Right cardiac atrium (tissue), 5 donors: ENCODE measurements around the gene NR3C1. TPM values are rescaled to one million over a fixed set of nuclear protein-coding genes. Genes with fewer than 3 reads are reported as not detected.
A peak's percentile ranks its signal among the peaks of the same experiment; 100 is the strongest.

Experiments used
- ATAC-seq, 2 donors: fragments of 200-7000 bp; cut with Tn5 transposase; one replicate each; pipeline versions ENCODE4 v1.8.0 to v1.9.1; 2020; ENCODE audit warnings: moderate library complexity in 2 of 2, mild to moderate bottlenecking in 1 of 2
- DNase-seq, 3 donors: peaks; one replicate each; pipeline ENCODE4 v3.0.0-alpha.2; 2020
- H3K27ac ChIP-seq: one replicate; pipeline ENCODE4 v1.5.1; 2013; ENCODE audit warnings: mild to moderate bottlenecking, low read length, control low read depth, moderate library complexity
- H3K27me3 ChIP-seq: one replicate; pipeline ENCODE4 v1.6.1; 2013; ENCODE audit not compliant: control insufficient read depth, insufficient read depth
- H3K4me1 ChIP-seq: one replicate; pipeline ENCODE4 v1.6.1; 2013; ENCODE audit warnings: low read length; ENCODE audit not compliant: control insufficient read depth, insufficient read depth
- H3K4me3 ChIP-seq: one replicate; pipeline ENCODE4 v1.5.1; 2013; ENCODE audit warnings: low read length, control low read depth
- H3K9me3 ChIP-seq: one replicate; pipeline ENCODE4 v1.6.1; 2013; ENCODE audit warnings: low read length; ENCODE audit not compliant: control insufficient read depth
- WGBS: extraction: QIAGEN DNeasy Blood & Tissue Kit; methylation state at CpG from one replicate; pipeline ENCODE4 v1.1.7; 2013; 5-methylcytosine and 5-hydroxymethylcytosine counted together
- intact Hi-C, 4 donors: fragments of 100-400 bp; cut with DNase I; formaldehyde crosslinking; loops; one replicate each; pipeline versions ENCODE4 v1.11.0 to v1.14.0; 2022 to 2023
- polyA plus RNA-seq: library from polyadenylated mRNA; stranded (reverse); fragments of 200-250 nt; gene quantifications from one replicate; pipeline ENCODE4 v1.2.3, GENCODE V29; 2013
- total RNA-seq, 4 donors: library from RNA; stranded (reverse); fragmentation: NEBNext Ultra II Directional; extraction: Animal tissue kit (Norgen Biotek cat#: 25700); gene quantifications; one replicate each; pipeline ENCODE4 v1.2.1, GENCODE V29; 2021
- donor health status: healthy with polysubstance abuse.
- donor health status: DM: no; HTN: yes; CAD: no.
- donor health status: DM: no; HTN: no; CAD: no.
- donor health status: DM: no; HTN: yes; CAD: no; lungs with severe emphysema.
- donor health status: DM: yes; HTN: yes; CAD: no.

Gene NR3C1
- total and polyA plus RNA-seq, 5 donors: 16.5 to 66.5 (median 49.9) TPM

- WGBS: 93% methylated on average over 4 of the region's 4 CpGs
- H3K27me3 ChIP-seq: no peaks in the 10 kb centered on the region
Observed at GRCh38 chr5:143251946-143252345, 151.5 kb downstream of the NR3C1 start.

DNA sequence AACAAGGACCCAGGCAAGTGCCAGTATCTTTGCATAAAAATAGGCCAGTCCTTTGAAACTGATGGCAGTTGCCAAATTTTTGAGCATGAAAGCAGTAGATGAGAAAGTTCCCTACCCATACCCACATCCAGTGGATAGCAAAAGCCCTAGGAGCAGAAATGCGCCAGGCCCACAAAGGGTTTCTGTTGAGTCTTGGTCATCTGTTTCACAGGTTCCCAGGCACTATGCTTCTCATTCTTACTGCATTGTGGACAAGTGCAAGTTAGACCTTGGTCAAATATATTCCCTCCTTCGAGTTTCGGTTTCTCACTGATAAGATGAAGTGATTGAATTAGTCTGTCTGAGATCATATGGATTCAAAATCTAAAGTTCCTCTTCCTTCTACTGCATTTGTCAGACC lies 152.3 kb downstream of the NR3C1 start:
- H3K27ac ChIP-seq: no peak overlapping the region
- H3K27me3 ChIP-seq: no peaks in the 10 kb centered on the region
- intact Hi-C loops: no loop called here
- no peak overlapping the region for H3K4me3 ChIP-seq
- DNase-seq (no peak), ATAC-seq (no peak)
- peaks cover 4% of the 10 kb centered on the region for H3K4me1 ChIP-seq
- no peaks in the 10 kb centered on the region for H3K9me3 ChIP-seq
- 93% methylated on average over 3 of the region's 3 CpGs for WGBS

More at GRCh38 chr5:143251946-143252345, 151.5 kb downstream of the NR3C1 start:
- Histone ChIP-seq H3K4me3 (no peak overlapping the region), H3K9me3 (no peaks in the 10 kb centered on the region), H3K27ac (no peak overlapping the region), H3K4me1 (peaks cover 4% of the 10 kb centered on the region)
- DNase-seq: no peak
- no peak for ATAC-seq
- intact Hi-C loops: no loop called here

- Histone ChIP-seq H3K4me1 (peaks cover 4% of the 10 kb centered on the region), H3K27ac (no peak overlapping the region), H3K27me3 (no peaks in the 10 kb centered on the region), H3K4me3 (no peak overlapping the region), H3K9me3 (no peaks in the 10 kb centered on the region)
- intact Hi-C loops: no loop called here
- WGBS: 95% methylated on average over 2 of the region's 2 CpGs
- DNase-seq (no peak), ATAC-seq (no peak)
Observed at GRCh38 chr5:143249851-143250250, 153.6 kb downstream of the NR3C1 start.

GRCh38 chr5:143248822-143249579 lies 154.5 kb downstream of the NR3C1 start:
- no peak overlapping the region for H3K4me3 ChIP-seq
- ATAC-seq (peak; percentile 65 to 72), DNase-seq (no peak)
- intact Hi-C loops: no loop called here
- 86% methylated on average over 3 of the region's 3 CpGs for whole genome bisulfite sequencing
- no peak overlapping the region for H3K27ac ChIP-seq
- no peaks in the 10 kb centered on the region for H3K27me3 ChIP-seq
- no peaks in the 10 kb centered on the region for H3K9me3 ChIP-seq
- peaks cover 4% of the 10 kb centered on the region for H3K4me1 ChIP-seq

DNA sequence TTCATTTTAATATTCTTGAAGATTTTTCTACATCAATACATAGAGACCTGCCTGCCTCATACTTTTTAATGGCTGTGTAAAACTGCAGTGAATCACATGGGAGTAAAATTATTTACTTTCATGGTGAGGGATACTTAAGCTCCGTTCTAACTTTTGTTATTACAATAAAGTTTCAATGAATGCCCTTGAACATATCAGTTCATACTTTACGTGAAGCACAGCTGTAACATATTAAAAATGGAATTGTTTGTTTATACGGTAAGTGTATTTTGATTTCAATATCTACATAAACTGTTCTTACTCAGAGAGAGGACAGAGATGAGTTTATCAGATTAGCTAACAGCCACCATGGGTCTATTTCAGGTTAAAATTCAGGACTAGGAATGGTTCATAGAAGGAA lies 155.1 kb downstream of the NR3C1 start:
- 86% methylated on average over 3 of the region's 3 CpGs for WGBS
- ATAC-seq: no peak
- no peaks in the 10 kb centered on the region for H3K9me3 ChIP-seq

DNA sequence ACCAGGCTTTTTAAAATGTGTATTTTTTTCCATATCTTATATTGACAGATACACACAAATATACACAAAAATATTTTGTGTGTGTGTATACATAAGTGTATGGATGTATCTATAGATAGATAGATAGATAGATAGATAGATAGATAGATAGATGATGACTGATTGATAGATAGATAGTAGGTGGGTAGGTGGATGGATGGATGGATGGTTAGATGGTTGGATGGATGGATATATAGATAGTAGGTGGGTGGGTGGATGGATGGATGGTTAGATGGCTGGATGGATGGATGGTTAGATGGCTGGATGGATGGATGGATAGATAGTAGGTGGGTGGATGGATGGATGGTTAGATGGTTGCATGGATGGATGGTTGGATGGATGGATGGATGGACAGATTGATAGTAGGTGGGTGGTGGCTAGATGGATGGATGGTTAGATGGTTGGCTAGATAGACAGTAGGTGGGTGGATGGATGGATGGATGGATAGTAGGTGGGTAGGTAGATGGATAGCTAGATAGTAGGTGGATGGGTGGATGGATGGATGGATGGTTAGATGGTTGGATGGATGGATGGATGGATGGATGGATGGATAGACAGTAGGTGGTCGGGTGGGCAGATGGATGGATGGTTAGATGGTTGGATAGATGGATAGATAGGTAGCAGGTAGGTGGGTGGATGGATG lies 156.2 kb downstream of the NR3C1 start:
- Histone ChIP-seq H3K27me3 (no peaks in the 10 kb centered on the region), H3K4me1 (peaks cover 4% of the 10 kb centered on the region), H3K27ac (no peak overlapping the region), H3K9me3 (no peaks in the 10 kb centered on the region), H3K4me3 (no peak overlapping the region)
- 91% methylated on average over 1 of the region's 1 CpG for whole genome bisulfite sequencing
- DNase-seq (no peak), ATAC-seq (no peak)
- intact Hi-C loops: no loop called here

More for the DNA sequence above, 155.1 kb downstream of the NR3C1 start:
- Histone ChIP-seq H3K27me3 (no peaks in the 10 kb centered on the region), H3K4me3 (no peak overlapping the region), H3K4me1 (peaks cover 4% of the 10 kb centered on the region), H3K27ac (no peak overlapping the region)
- DNase-seq: no peak
- intact Hi-C loops: no loop called here

- intact Hi-C loops: no loop called here
- Histone ChIP-seq H3K4me3 (no peak overlapping the region), H3K9me3 (no peaks in the 10 kb centered on the region), H3K27me3 (no peaks in the 10 kb centered on the region), H3K27ac (no peak overlapping the region), H3K4me1 (peaks cover 4% of the 10 kb centered on the region)
- 86% methylated on average over 11 of the region's 11 CpGs for WGBS
- no peak for ATAC-seq
- no peak for DNase-seq
Observed at GRCh38 chr5:143245929-143246561, 157.4 kb downstream of the NR3C1 start.

DNA sequence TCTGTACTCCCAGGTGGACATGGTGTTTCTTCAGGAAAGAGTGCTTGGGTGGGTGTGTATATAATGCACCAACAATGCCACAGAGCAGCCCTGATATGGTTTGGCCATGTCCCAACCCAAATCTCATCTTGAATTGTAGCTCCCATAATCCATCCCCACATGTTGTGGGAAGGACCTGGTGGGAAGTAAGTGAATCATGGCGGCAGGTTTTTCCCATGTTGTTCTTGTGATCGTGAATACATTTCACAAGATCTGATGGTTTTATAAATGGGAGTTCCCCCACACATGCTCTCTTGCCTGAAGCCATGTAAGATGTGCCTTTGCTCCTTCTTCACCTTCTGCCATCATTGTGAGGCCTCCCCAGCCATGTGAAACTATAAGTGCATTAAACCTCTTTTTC lies 158.5 kb downstream of the NR3C1 start:
- Histone ChIP-seq H3K27ac (no peak overlapping the region), H3K4me1 (peaks cover 4% of the 10 kb centered on the region), H3K4me3 (no peak overlapping the region), H3K9me3 (no peaks in the 10 kb centered on the region), H3K27me3 (no peaks in the 10 kb centered on the region)
- no peak for ATAC-seq
- intact Hi-C loops: no loop called here
- no peak for DNase-seq
- WGBS: 98% methylated on average over 2 of the region's 2 CpGs

- 38% methylated on average over 16 of the region's 16 CpGs for WGBS
- peak; percentile 93 to 94 for ATAC-seq
- DNase-seq: peak; percentile 71 to 82 (median 75)
- Histone ChIP-seq H3K4me1 (peaks cover 2% of the 10 kb centered on the region), H3K27ac (peak overlapping the region; percentile 32), H3K9me3 (no peaks in the 10 kb centered on the region), H3K4me3 (no peak overlapping the region), H3K27me3 (no peaks in the 10 kb centered on the region)
- intact Hi-C loops: no loop called here
Observed at GRCh38 chr5:143244000-143244736, 159.3 kb downstream of the NR3C1 start.

DNA sequence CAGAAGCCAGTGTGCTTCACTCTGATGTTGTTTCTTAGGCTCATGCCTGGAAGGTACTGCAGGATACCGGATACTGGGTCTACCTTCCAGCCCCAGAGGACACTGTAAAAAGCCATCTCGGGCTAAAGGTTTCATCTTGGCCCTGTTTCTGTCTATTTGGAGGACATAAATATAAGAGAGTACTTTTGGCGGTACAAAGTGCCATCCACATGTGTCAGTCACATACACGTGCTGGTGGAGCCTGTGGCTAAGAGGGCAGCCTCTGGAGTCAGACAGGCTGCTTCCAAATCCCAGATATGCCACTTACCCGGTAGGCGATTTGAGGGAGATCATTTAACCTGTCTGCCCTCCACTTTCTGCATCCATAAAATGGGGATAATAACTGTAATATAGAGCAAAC lies 160.4 kb downstream of the NR3C1 start:
- H3K4me1 ChIP-seq: no peaks in the 10 kb centered on the region
- 89% methylated on average over 6 of the region's 6 CpGs for WGBS
- intact Hi-C loops: no loop called here
- H3K27me3 ChIP-seq: no peaks in the 10 kb centered on the region
- no peaks in the 10 kb centered on the region for H3K9me3 ChIP-seq
- H3K4me3 ChIP-seq: no peak overlapping the region
- DNase-seq (no peak), ATAC-seq (no peak)
- no peak overlapping the region for H3K27ac ChIP-seq

DNA sequence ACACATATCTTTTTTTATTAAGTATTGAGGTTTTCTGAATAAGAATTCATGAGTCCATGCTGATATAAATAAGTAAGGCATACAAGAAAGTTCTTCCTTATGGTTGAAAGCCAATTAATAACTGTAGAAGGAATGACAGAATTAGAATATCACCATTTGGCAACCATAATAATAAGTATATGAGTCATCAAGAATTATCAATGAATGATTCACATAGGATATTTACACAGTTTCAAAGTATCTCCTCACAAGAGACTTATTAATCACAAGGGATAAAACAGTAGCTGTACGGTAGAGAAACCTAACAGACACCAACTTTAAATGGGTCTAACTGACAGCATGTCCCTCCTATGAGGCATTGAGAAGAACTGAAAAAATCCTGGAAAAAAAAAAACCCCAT lies 161.6 kb downstream of the NR3C1 start:
- intact Hi-C loops: no loop called here
- no peak for ATAC-seq
- H3K27me3 ChIP-seq: no peaks in the 10 kb centered on the region
- no peaks in the 10 kb centered on the region for H3K9me3 ChIP-seq
- DNase-seq: no peak
- WGBS: 60% methylated on average over 1 of the region's 1 CpG
- no peaks in the 10 kb centered on the region for H3K4me1 ChIP-seq
- no peak overlapping the region for H3K4me3 ChIP-seq
- H3K27ac ChIP-seq: no peak overlapping the region
